SK-N-SH treated with all-trans-retinoic acid at 6 μM for 48 hours (cell line): ENCODE measurements around the gene PPP1R12B.

Source experiments
- CREB5 ChIP-seq: fragments of 250-450 bp; sonication (Bioruptor Pico); IDR thresholded peaks from 2 replicates; pipeline ENCODE4 v1.5.1; 2020; ENCODE audit warnings: low read depth, mild to moderate bottlenecking, moderate library complexity
- CSDC2 ChIP-seq: fragments of 250-450 bp; sonication (Bioruptor Pico); IDR thresholded peaks from 2 replicates; pipeline ENCODE4 v1.5.0; 2020; ENCODE audit warnings: mild to moderate bottlenecking, moderate library complexity
- CSRNP3 ChIP-seq: fragments of 250-450 bp; sonication (Bioruptor Pico); IDR thresholded peaks from 2 replicates; pipeline ENCODE4 v1.5.1; 2021; ENCODE audit warnings: mild to moderate bottlenecking, moderate library complexity
- RARB ChIP-seq: fragments of 250-450 bp; sonication (Bioruptor Pico); IDR thresholded peaks from 2 replicates; pipeline ENCODE4 v1.8.0; 2021; ENCODE audit warnings: mild to moderate bottlenecking, moderate library complexity
- SNAI2 ChIP-seq: fragments of 250-450 bp; sonication (Bioruptor Pico); IDR thresholded peaks from 2 replicates; pipeline ENCODE4 v1.5.0; 2020; ENCODE audit warnings: mild to moderate bottlenecking, moderate library complexity
- TCF4 ChIP-seq: fragments of 250-450 bp; sonication (Bioruptor Pico); IDR thresholded peaks from 2 replicates; pipeline ENCODE4 v1.8.0; 2021; ENCODE audit warnings: mild to moderate bottlenecking, moderate library complexity, borderline replicate concordance
- ZFP3 ChIP-seq: fragments of 250-450 bp; sonication (Bioruptor Pico); IDR thresholded peaks from 2 replicates; pipeline ENCODE4 v1.5.0; 2020; ENCODE audit warnings: mild to moderate bottlenecking, moderate library complexity
- ZFP30 ChIP-seq: fragments of 450-650 bp; formaldehyde crosslinking; IDR thresholded peaks from 2 replicates; pipeline ENCODE4 v1.5.0; 2022; ENCODE audit warnings: mild to moderate bottlenecking, moderate library complexity

- TF ChIP-seq TCF4 (CRISPR knock-in tag) (no peak), ZFP3 (CRISPR knock-in tag) (no peak), CREB5 (CRISPR knock-in tag) (no peak), CSRNP3 (CRISPR knock-in tag) (no peak), ZFP30 (CRISPR knock-in tag) (no peak), SNAI2 (CRISPR knock-in tag) (no peak), RARB (CRISPR knock-in tag) (0 out of 2 replicates have a peak, but pooled peaks have one; percentile 71), CSDC2 (CRISPR knock-in tag) (no peak)
These were observed 168.0 kb downstream of the PPP1R12B start for GRCh38 chr1:202516434-202516877.
